Neutrophil (primary cell): Measurements from ENCODE around the gene ARHGAP5.

Experiments
- H3K27ac ChIP-seq: fragments of 200-600 bp; sonication (generic); 2 replicates; pipeline ENCODE4 v1.5.1; 2016; ENCODE audit warnings: mild to moderate bottlenecking, moderate library complexity
- H3K27me3 ChIP-seq: fragments of 200-600 bp; sonication (generic); 2 replicates; pipeline ENCODE4 v1.6.0; 2016; ENCODE audit warnings: mild to moderate bottlenecking
- H3K36me3 ChIP-seq: fragments of 200-600 bp; sonication (generic); 2 replicates; pipeline ENCODE4 v1.5.1; 2017
- H3K4me1 ChIP-seq, 2 experiments: fragments of 200-600 bp in 1 of 2; sonication (generic) in 1 of 2; 1 replicate in 1 of 2; 2 replicates in 1 of 2; pipeline versions ENCODE4 v1.5.1 to v1.6.1; 2013 to 2016; ENCODE audit warnings: low read depth in 1 of 2, low read length in 1 of 2, mild to moderate bottlenecking in 1 of 2, moderate library complexity in 1 of 2; ENCODE audit not compliant: control insufficient read depth in 1 of 2, insufficient read depth in 1 of 2
- H3K4me3 ChIP-seq, 2 experiments: fragments of 200-600 bp in 1 of 2; sonication (generic) in 1 of 2; 1 replicate in 1 of 2; 2 replicates in 1 of 2; pipeline ENCODE4 v1.5.1; 2013 to 2016; ENCODE audit warnings: low read depth in 1 of 2, low read length in 1 of 2, mild to moderate bottlenecking in 1 of 2, moderate library complexity in 1 of 2
- H3K9me3 ChIP-seq: fragments of 200-600 bp; sonication (generic); 2 replicates; pipeline ENCODE4 v1.5.1; 2016
- CTCF ChIP-seq: fragments of 200-600 bp; sonication (generic); IDR thresholded peaks from 2 replicates; pipeline ENCODE4 v1.5.1; 2016; ENCODE audit warnings: antibody characterized with exemption

ARHGAP5 gene

GRCh38 chr14:32076278-32077080 is 625 bp upstream of the ARHGAP5 start:
- H3K4me3 ChIP-seq: peak overlapping the region; percentile 66 to 87
- peaks cover 40% of the 10 kb centered on the region for H3K27me3 ChIP-seq
- TF ChIP-seq CTCF: no peak
- H3K36me3 ChIP-seq: no peaks in the 10 kb centered on the region
- peaks cover 16 to 17% of the 10 kb centered on the region in 2 experiments for H3K4me1 ChIP-seq
- peak overlapping the region; percentile 56 for H3K27ac ChIP-seq
- H3K9me3 ChIP-seq: no peaks in the 10 kb centered on the region

GRCh38 chr14:32078023-32078857 is 1.1 kb downstream of the ARHGAP5 start:
- TF ChIP-seq CTCF: no peak
- Histone ChIP-seq H3K36me3 (no peaks in the 10 kb centered on the region), H3K4me3 (peak overlapping the region; percentile 66 to 87), H3K4me1 (peaks cover 16 to 17% of the 10 kb centered on the region in 2 experiments), H3K27ac (no peak overlapping the region), H3K27me3 (peaks cover 40% of the 10 kb centered on the region), H3K9me3 (no peaks in the 10 kb centered on the region)

- H3K4me1 ChIP-seq: peaks cover 16 to 17% of the 10 kb centered on the region in 2 experiments
- H3K9me3 ChIP-seq: no peaks in the 10 kb centered on the region
- no peak overlapping the region for H3K27ac ChIP-seq
- peaks cover 40% of the 10 kb centered on the region for H3K27me3 ChIP-seq
- no peak for TF ChIP-seq CTCF
- H3K4me3 ChIP-seq: no peak overlapping the region
- no peaks in the 10 kb centered on the region for H3K36me3 ChIP-seq
These were observed 1.7 kb downstream of the ARHGAP5 start for GRCh38 chr14:32078858-32079216.

- H3K36me3 ChIP-seq: no peaks in the 10 kb centered on the region
- H3K27me3 ChIP-seq: peaks cover 36% of the 10 kb centered on the region
- no peak overlapping the region for H3K4me3 ChIP-seq
- peaks cover 16 to 17% of the 10 kb centered on the region in 2 experiments for H3K4me1 ChIP-seq
- H3K9me3 ChIP-seq: no peaks in the 10 kb centered on the region
- TF ChIP-seq CTCF: no peak
- no peak overlapping the region for H3K27ac ChIP-seq
These were observed 2.2 kb downstream of the ARHGAP5 start for GRCh38 chr14:32079264-32079663.

GRCh38 chr14:32080001-32080510 is 3.0 kb downstream of the ARHGAP5 start:
- Histone ChIP-seq H3K27ac (no peak overlapping the region), H3K4me1 (peaks cover 16 to 17% of the 10 kb centered on the region in 2 experiments), H3K36me3 (no peaks in the 10 kb centered on the region), H3K4me3 (no peak overlapping the region), H3K27me3 (peaks cover 28% of the 10 kb centered on the region), H3K9me3 (no peaks in the 10 kb centered on the region)
- no peak for TF ChIP-seq CTCF
